Mesodermal cell (in vitro differentiated cells): ENCODE measurements around the gene ST7L.
"Not testable (repeated sequence)": the region's sequence is repeated elsewhere in the genome, so short reads cannot be mapped to it uniquely, and the experiment has no call there.

Source experiments
- H3K27ac ChIP-seq: 2 replicates; pipeline ENCODE4 v1.7.0; 2013; ENCODE audit warnings: mild to moderate bottlenecking, low read depth, low read length, moderate library complexity; ENCODE audit not compliant: severe bottlenecking
- H3K36me3 ChIP-seq: 2 replicates; pipeline ENCODE4 v1.7.1; 2013; ENCODE audit warnings: mild to moderate bottlenecking, low read length, moderate library complexity; ENCODE audit not compliant: control insufficient read depth, insufficient read depth
- H3K4me1 ChIP-seq: one replicate; pipeline ENCODE4 v1.7.1; 2013; ENCODE audit warnings: mild to moderate bottlenecking, low read length; ENCODE audit not compliant: insufficient read depth, control insufficient read depth, poor library complexity, severe bottlenecking
- H3K4me3 ChIP-seq: 2 replicates; pipeline ENCODE4 v1.7.0; 2013; ENCODE audit warnings: low read length, control low read depth, mild to moderate bottlenecking; ENCODE audit not compliant: insufficient read depth, poor library complexity, severe bottlenecking; ENCODE audit errors: extremely low read depth
- H3K9me3 ChIP-seq: 2 replicates; pipeline ENCODE4 v1.7.1; 2013; ENCODE audit warnings: mild to moderate bottlenecking, low read length, moderate library complexity; ENCODE audit not compliant: control insufficient read depth
- WGBS, 2 experiments: methylation state at CpG; one replicate each; pipeline ENCODE4 v1.1.5; 2013; ENCODE audit warnings: missing lambda C conversion rate in 2 of 2; ENCODE audit not compliant: insufficient coverage in 2 of 2; 5-methylcytosine and 5-hydroxymethylcytosine counted together

Gene ST7L

GRCh38 chr1:112493351-112493750 lies 125.6 kb downstream of the ST7L start:
- WGBS, 2 experiments: 73 to 100% methylated on average over 1 to 2 of the region's 6 CpGs
- no peaks in the 10 kb centered on the region for H3K4me1 ChIP-seq
- no peak overlapping the region for H3K4me3 ChIP-seq

GRCh38 chr1:112492076-112492475 lies 126.9 kb downstream of the ST7L start:
- H3K9me3 ChIP-seq: no peaks in the 10 kb centered on the region
- no peaks in the 10 kb centered on the region for H3K4me1 ChIP-seq
- H3K36me3 ChIP-seq: no peaks in the 10 kb centered on the region
- no peak overlapping the region for H3K27ac ChIP-seq
- no peak overlapping the region for H3K4me3 ChIP-seq
- WGBS, 2 experiments: 100% methylated on average over 1 of the region's 1 CpG; no CpG with 5 or more reads in 1 of the 2 experiments

More at GRCh38 chr1:112493351-112493750, 125.6 kb downstream of the ST7L start:
- no peaks in the 10 kb centered on the region for H3K9me3 ChIP-seq
- no peaks in the 10 kb centered on the region for H3K36me3 ChIP-seq
- H3K27ac ChIP-seq: no peak overlapping the region

GRCh38 chr1:112488141-112488540 lies 130.8 kb downstream of the ST7L start:
- Histone ChIP-seq H3K9me3 (no peaks in the 10 kb centered on the region), H3K27ac (no peak overlapping the region), H3K4me1 (no peaks in the 10 kb centered on the region), H3K36me3 (no peaks in the 10 kb centered on the region), H3K4me3 (no peak overlapping the region)
- WGBS, 2 experiments: 91 to 94% methylated on average over 3 of the region's 5 CpGs

GRCh38 chr1:112487686-112488085 lies 131.3 kb downstream of the ST7L start:
- not testable (repeated sequence) for H3K27ac ChIP-seq, H3K4me1 ChIP-seq, H3K4me3 ChIP-seq, H3K36me3 ChIP-seq, H3K9me3 ChIP-seq
- 97 to 98% methylated on average over 5 of the region's 6 CpGs for WGBS, 2 experiments

- H3K36me3 ChIP-seq, H3K4me1 ChIP-seq, H3K9me3 ChIP-seq, H3K27ac ChIP-seq, H3K4me3 ChIP-seq: not testable (repeated sequence)
- WGBS, 2 experiments: no CpG with 5 or more reads among the region's 1 CpG
Observed at GRCh38 chr1:112486063-112486462, 132.9 kb downstream of the ST7L start.

GRCh38 chr1:112478314-112478713 lies 140.6 kb downstream of the ST7L start:
- Histone ChIP-seq H3K36me3 (no peaks in the 10 kb centered on the region), H3K9me3 (peaks cover 12% of the 10 kb centered on the region), H3K4me1 (no peaks in the 10 kb centered on the region), H3K27ac (no peak overlapping the region), H3K4me3 (no peak overlapping the region)
- WGBS, 2 experiments: no CpG with 5 or more reads among the region's 1 CpG

- H3K9me3 ChIP-seq: peaks cover 12% of the 10 kb centered on the region
- no peak overlapping the region for H3K4me3 ChIP-seq
- H3K36me3 ChIP-seq: no peaks in the 10 kb centered on the region
- H3K27ac ChIP-seq: no peak overlapping the region
- no peaks in the 10 kb centered on the region for H3K4me1 ChIP-seq
Observed at GRCh38 chr1:112477550-112477949, 141.4 kb downstream of the ST7L start.
